NT2/D1 (cell line): ENCODE results near the gene TIE1.

Experiments
- SUZ12 ChIP-seq: IDR thresholded peaks from 2 replicates; pipeline ENCODE4 v1.6.1; 2011; ENCODE audit not compliant: insufficient read length, insufficient read depth; ENCODE audit errors: extremely low read depth
- YY1 ChIP-seq: IDR thresholded peaks from 2 replicates; pipeline ENCODE4 v1.6.1; 2011; ENCODE audit not compliant: insufficient read length, insufficient read depth
- ZNF274 ChIP-seq: IDR thresholded peaks from 2 replicates; pipeline ENCODE4 v1.6.1; 2011; ENCODE audit warnings: mild to moderate bottlenecking, low read depth, low read length

DNA sequence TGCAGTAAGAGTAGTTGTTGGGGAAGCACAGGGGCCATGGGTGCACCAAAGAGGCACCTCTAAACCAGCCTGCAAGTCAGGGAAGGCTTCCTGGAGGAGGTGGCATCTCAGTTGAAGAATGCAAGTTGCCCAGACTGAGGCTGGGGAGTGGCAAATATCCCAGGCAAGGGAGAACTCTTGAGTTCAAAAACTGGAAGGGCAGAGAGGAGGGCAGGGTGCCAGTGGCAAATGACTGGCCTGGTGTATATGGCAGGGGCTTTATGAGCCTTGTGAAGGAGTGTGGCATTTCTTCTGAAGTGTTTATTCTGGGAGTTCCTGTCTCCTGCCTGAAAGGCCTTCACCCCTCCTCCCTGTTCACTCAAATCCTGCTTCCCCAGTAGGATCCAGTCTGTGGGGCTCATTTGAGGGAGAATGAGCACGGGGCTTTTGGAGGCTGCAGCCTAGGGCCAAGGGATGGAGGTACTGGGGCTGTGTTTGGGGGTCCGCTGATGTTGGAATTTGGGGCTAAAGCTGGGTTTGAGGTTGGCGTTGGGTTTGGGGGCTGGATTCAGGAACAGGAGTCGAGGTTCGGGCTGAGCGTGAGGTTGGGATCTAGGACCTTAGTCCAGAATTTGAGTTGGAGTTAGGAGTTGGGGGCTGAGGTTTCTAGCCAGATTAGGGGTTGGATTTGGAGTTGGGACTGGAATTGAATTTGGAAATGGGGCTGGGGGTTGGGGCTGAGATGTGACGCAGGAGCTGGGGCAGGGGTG lies 31.0 kb upstream of the TIE1 start, which contains the start of gene TMEM125:
- TF ChIP-seq YY1 (no peak), ZNF274 (no peak), SUZ12 (no peak)
